ENCODE data around the gene SH2D4B.

DNA sequence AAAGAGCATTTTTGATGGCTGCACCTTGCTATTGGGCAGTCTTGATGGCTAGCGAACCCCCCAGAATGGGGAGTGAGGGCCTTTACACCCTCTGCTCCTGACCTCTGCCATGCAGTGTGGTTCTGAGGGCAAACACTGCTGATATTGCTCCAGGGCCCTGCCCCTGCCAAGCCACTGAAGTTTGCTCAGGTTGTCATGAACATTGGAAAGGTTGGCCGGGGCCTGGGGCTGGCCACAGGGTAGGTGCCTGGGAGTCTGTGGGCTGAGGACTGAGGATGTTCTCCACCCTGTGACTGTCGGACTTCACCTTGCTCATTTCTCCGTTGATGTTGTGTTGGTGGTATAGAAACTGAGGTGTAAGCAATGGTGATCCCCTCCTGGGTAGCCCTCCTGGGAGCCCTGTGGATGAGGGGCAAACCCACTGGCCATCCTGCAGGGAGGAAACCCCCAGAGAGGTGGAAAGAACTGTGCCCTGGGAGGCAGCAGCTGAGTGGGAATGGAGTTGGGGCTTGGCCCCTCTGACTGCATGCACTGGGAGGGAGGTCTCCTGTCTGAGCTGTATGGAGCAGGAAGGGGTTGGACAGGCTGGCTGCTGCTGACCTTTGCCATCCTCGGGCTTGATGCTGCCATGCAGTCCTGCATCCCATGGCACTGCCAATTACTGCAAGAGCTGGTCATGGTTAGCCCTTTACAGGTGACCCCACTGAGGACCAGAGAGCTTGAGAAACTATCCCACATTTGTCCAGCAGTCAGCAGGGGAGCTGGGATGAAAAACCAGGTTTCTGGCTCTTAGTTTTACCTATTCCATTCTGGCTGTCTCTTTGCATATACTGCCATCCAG is 77.1 kb downstream of the SH2D4B start:
- TF ChIP-seq, protein P1, sequence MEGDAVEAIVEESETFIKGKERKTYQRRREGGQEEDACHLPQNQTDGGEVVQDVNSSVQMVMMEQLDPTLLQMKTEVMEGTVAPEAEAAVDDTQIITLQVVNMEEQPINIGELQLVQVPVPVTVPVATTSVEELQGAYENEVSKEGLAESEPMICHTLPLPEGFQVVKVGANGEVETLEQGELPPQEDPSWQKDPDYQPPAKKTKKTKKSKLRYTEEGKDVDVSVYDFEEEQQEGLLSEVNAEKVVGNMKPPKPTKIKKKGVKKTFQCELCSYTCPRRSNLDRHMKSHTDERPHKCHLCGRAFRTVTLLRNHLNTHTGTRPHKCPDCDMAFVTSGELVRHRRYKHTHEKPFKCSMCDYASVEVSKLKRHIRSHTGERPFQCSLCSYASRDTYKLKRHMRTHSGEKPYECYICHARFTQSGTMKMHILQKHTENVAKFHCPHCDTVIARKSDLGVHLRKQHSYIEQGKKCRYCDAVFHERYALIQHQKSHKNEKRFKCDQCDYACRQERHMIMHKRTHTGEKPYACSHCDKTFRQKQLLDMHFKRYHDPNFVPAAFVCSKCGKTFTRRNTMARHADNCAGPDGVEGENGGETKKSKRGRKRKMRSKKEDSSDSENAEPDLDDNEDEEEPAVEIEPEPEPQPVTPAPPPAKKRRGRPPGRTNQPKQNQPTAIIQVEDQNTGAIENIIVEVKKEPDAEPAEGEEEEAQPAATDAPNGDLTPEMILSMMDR (IDR thresholded peaks at IDR 0.05) = no peak
- TF ChIP-seq POLR2A (IDR thresholded peaks at IDR 0.05) = no peak

Measured in esophagus squamous epithelium (tissue), 4 donors.